ENCODE results near the gene SPATC1L.

The SPATC1L gene

GRCh38 chr21:46211376-46211775 lies 27.1 kb upstream of the SPATC1L start:
- H3K4me1 ChIP-seq (ENCODE audit: insufficient read depth, low read length, severe bottlenecking) = no peaks in the 10 kb centered on the region
- H3K27me3 ChIP-seq (ENCODE audit: insufficient read depth, low read length) = no peaks in the 10 kb centered on the region
- TF ChIP-seq CTCF (IDR thresholded peaks at IDR 0.05; ENCODE audit: low read length) (no peak), EZH2 (IDR thresholded peaks at IDR 0.05; ENCODE audit: borderline replicate concordance, low read length) (no peak)
- H3K9me3 ChIP-seq (ENCODE audit: low read length) = no peaks in the 10 kb centered on the region
- no peaks in the 10 kb centered on the region for H4K20me1 ChIP-seq (ENCODE audit: insufficient read depth, low read length)
- no peak overlapping the region for H2AFZ ChIP-seq (ENCODE audit: low read length)
- no peaks in the 10 kb centered on the region for H3K79me2 ChIP-seq (ENCODE audit: insufficient read depth, low read length)
- H3K27ac ChIP-seq (ENCODE audit: low read depth, low read length, poor library complexity, severe bottlenecking) = no peak overlapping the region
- no peak overlapping the region for H3K4me3 ChIP-seq (ENCODE audit: low read depth, low read length, poor library complexity, severe bottlenecking)
- no peaks in the 10 kb centered on the region for H3K9me2 ChIP-seq (ENCODE audit: low read depth, low read length)
- no peaks in the 10 kb centered on the region for H3F3A ChIP-seq (ENCODE audit: insufficient read depth, low read length)
- peaks cover 73% of the 10 kb centered on the region for H3K36me3 ChIP-seq (ENCODE audit: insufficient read depth, low read length)
- H3K4me2 ChIP-seq (ENCODE audit: low read length) = no peak overlapping the region
- no peak overlapping the region for H3K9ac ChIP-seq (ENCODE audit: low read length)

- peaks cover 73% of the 10 kb centered on the region for H3K36me3 ChIP-seq (ENCODE audit: insufficient read depth, low read length)
- no peak overlapping the region for H3K4me3 ChIP-seq (ENCODE audit: low read depth, low read length, poor library complexity, severe bottlenecking)
- H3K4me1 ChIP-seq (ENCODE audit: insufficient read depth, low read length, severe bottlenecking) = no peaks in the 10 kb centered on the region
- no peak overlapping the region for H3K9ac ChIP-seq (ENCODE audit: low read length)
- no peak overlapping the region for H3K27ac ChIP-seq (ENCODE audit: low read depth, low read length, poor library complexity, severe bottlenecking)
- H3F3A ChIP-seq (ENCODE audit: insufficient read depth, low read length) = no peaks in the 10 kb centered on the region
- H4K20me1 ChIP-seq (ENCODE audit: insufficient read depth, low read length) = no peaks in the 10 kb centered on the region
- no peak overlapping the region for H3K4me2 ChIP-seq (ENCODE audit: low read length)
- no peaks in the 10 kb centered on the region for H3K27me3 ChIP-seq (ENCODE audit: insufficient read depth, low read length)
- H2AFZ ChIP-seq (ENCODE audit: low read length) = no peak overlapping the region
- no peaks in the 10 kb centered on the region for H3K79me2 ChIP-seq (ENCODE audit: insufficient read depth, low read length)
- no peaks in the 10 kb centered on the region for H3K9me3 ChIP-seq (ENCODE audit: low read length)
- TF ChIP-seq EZH2 (IDR thresholded peaks at IDR 0.05; ENCODE audit: borderline replicate concordance, low read length) = no peak
- H3K9me2 ChIP-seq (ENCODE audit: low read depth, low read length) = no peaks in the 10 kb centered on the region
These were observed 26.3 kb upstream of the SPATC1L start for GRCh38 chr21:46210378-46211136.

- TF ChIP-seq EZH2 (IDR thresholded peaks at IDR 0.05; ENCODE audit: borderline replicate concordance, low read length) = no peak
- no peak for TF ChIP-seq CTCF (IDR thresholded peaks at IDR 0.05; ENCODE audit: low read length)
- no peaks in the 10 kb centered on the region for H3K27me3 ChIP-seq (ENCODE audit: insufficient read depth, low read length)
- no peaks in the 10 kb centered on the region for H3K4me1 ChIP-seq (ENCODE audit: insufficient read depth, low read length, severe bottlenecking)
- no peak overlapping the region for H2AFZ ChIP-seq (ENCODE audit: low read length)
- H3F3A ChIP-seq (ENCODE audit: insufficient read depth, low read length) = 0 out of 2 replicates have a peak, but pooled peaks cover 3% of the 10 kb centered on the region
- H3K79me2 ChIP-seq (ENCODE audit: insufficient read depth, low read length) = no peaks in the 10 kb centered on the region
- no peak overlapping the region for H3K4me2 ChIP-seq (ENCODE audit: low read length)
- no peak overlapping the region for H3K9ac ChIP-seq (ENCODE audit: low read length)
- H3K9me2 ChIP-seq (ENCODE audit: low read depth, low read length) = no peaks in the 10 kb centered on the region
- H3K36me3 ChIP-seq (ENCODE audit: insufficient read depth, low read length) = peaks cover 77% of the 10 kb centered on the region
- H3K9me3 ChIP-seq (ENCODE audit: low read length) = no peaks in the 10 kb centered on the region
- H4K20me1 ChIP-seq (ENCODE audit: insufficient read depth, low read length) = no peaks in the 10 kb centered on the region
- H3K27ac ChIP-seq (ENCODE audit: low read depth, low read length, poor library complexity, severe bottlenecking) = no peak overlapping the region
- no peak overlapping the region for H3K4me3 ChIP-seq (ENCODE audit: low read depth, low read length, poor library complexity, severe bottlenecking)
These were observed 24.8 kb upstream of the SPATC1L start for GRCh38 chr21:46208761-46209721.

All from OCI-LY1 (cell line).